HepG2 (cell line): Measurements from ENCODE around the gene GTSF1L. TPM values are rescaled to one million over a fixed set of nuclear protein-coding genes. Genes with fewer than 3 reads are reported as not detected.
A peak's percentile ranks its signal among the peaks of the same experiment; 100 is the strongest.

Source experiments
- ATAC-seq: fragments of 200-7000 bp; cut with Tn5 transposase; 3 replicates; pipeline ENCODE4 v1.9.1; 2020; ENCODE audit warnings: mild to moderate bottlenecking, moderate library complexity
- BruUV-seq: library from RNA; stranded (reverse); fragments of 400-500 nt; replicated peaks from 2 replicates; lab custom pipeline; 2021; lab: Mats Ljungman, UMichigan
- CTCF ChIA-PET: fragments of 300-600 bp; formaldehyde crosslinking; extraction: SDS; loops from one replicate; lab custom pipeline; 2021; ENCODE audit warnings: low total read pairs, inconsistent platforms, low intra/inter-chr PET ratio; lab: Yijun Ruan, JAX
- POLR2A ChIA-PET: fragments of 350-600 bp; sonication (Branson Sonifier 250); formaldehyde crosslinking; loops from one replicate; lab custom pipeline; 2020; ENCODE audit warnings: antibody characterized with exemption, inconsistent platforms; lab: Yijun Ruan, JAX
- DNase-seq: peaks from one replicate; pipeline ENCODE4 v3.0.0-alpha.2; 2015; ENCODE audit warnings: low spot score
- FAIRE-seq: peaks from 3 replicates; lab custom pipeline; 2011; peaks lifted over from hg19 to GRCh38; lab: Jason Lieb, UNC
- H2AFZ ChIP-seq: one replicate; pipeline ENCODE4 v1.6.1; 2011; ENCODE audit warnings: low read length, inconsistent platforms
- H3K27ac ChIP-seq: fragments of 300-600 bp; 3 replicates; pipeline ENCODE4 v1.8.0; 2011; ENCODE audit warnings: mixed run types, mild to moderate bottlenecking, mixed read lengths, low read length, inconsistent platforms; ENCODE audit not compliant: insufficient read depth; ENCODE audit errors: extremely low read length
- H3K27me3 ChIP-seq, 2 experiments: fragments of 200-600 bp in 1 of 2; 2 replicates in 1 of 2; 3 replicates in 1 of 2; pipeline versions ENCODE4 v1.6.0 to v1.8.0; 2011; ENCODE audit warnings: low read length in 2 of 2, mild to moderate bottlenecking in 2 of 2, moderate library complexity in 2 of 2, inconsistent platforms in 1 of 2; ENCODE audit not compliant: insufficient read depth in 2 of 2, control insufficient read depth in 1 of 2
- H3K36me3 ChIP-seq, 2 experiments: fragments of 200-600 bp in 1 of 2; replicated peaks in 1 of 2; 2 replicates in 1 of 2; 3 replicates in 1 of 2; pipeline versions ENCODE4 v1.5.1 to v1.8.0; 2011; ENCODE audit warnings: low read length in 2 of 2, inconsistent platforms in 1 of 2; ENCODE audit not compliant: insufficient read depth in 2 of 2, control insufficient read depth in 1 of 2
- H3K4me1 ChIP-seq: 2 replicates; pipeline ENCODE4 v1.5.1; 2012; ENCODE audit warnings: low read length, inconsistent platforms; ENCODE audit not compliant: insufficient read depth
- H3K4me2 ChIP-seq: 2 replicates; pipeline ENCODE4 v1.6.0; 2011; ENCODE audit warnings: low read depth, low read length, inconsistent platforms
- H3K4me3 ChIP-seq, 3 experiments: fragments of 200-600 bp in 1 of 3; sonication (generic), shearing (Covaris generic) in 1 of 3; replicated peaks in 1 of 3; 2 replicates each; pipeline ENCODE4 v1.5.1; 2011 to 2016; ENCODE audit warnings: low read length in 3 of 3, inconsistent platforms in 2 of 3, low read depth in 2 of 3, mild to moderate bottlenecking in 2 of 3, control low read depth in 1 of 3, mixed read lengths in 1 of 3; ENCODE audit not compliant: insufficient read depth in 1 of 3
- H3K79me2 ChIP-seq: one replicate; pipeline ENCODE4 v1.6.1; 2011; ENCODE audit warnings: low read length, inconsistent platforms; ENCODE audit not compliant: insufficient read depth
- H3K9ac ChIP-seq: 2 replicates; pipeline ENCODE4 v1.6.0; 2011; ENCODE audit warnings: mild to moderate bottlenecking, low read depth, low read length, inconsistent platforms; ENCODE audit not compliant: insufficient read depth
- H3K9me3 ChIP-seq: 2 replicates; pipeline ENCODE4 v1.5.1; 2012; ENCODE audit warnings: mild to moderate bottlenecking, low read length
- H4K20me1 ChIP-seq: 2 replicates; pipeline ENCODE4 v1.6.0; 2011; ENCODE audit warnings: inconsistent platforms, mild to moderate bottlenecking, low read length, moderate library complexity; ENCODE audit not compliant: insufficient read depth
- ERF ChIP-seq: IDR thresholded peaks from 2 replicates; pipeline ENCODE4 v1.6.1; 2018; ENCODE audit warnings: missing biosample characterization, missing genetic modification reagents
- JARID2 ChIP-seq: sonication (generic); formaldehyde crosslinking; IDR thresholded peaks from 2 replicates; pipeline ENCODE4 v1.8.1; 2023; ENCODE audit warnings: missing genetic modification reagents, inconsistent platforms; ENCODE audit not compliant: insufficient replicate concordance
- KLF13 ChIP-seq: sonication (generic); formaldehyde crosslinking; IDR thresholded peaks from 2 replicates; pipeline ENCODE4 v1.4.0; 2020; ENCODE audit warnings: mild to moderate bottlenecking, missing genetic modification reagents
- ZNF556 ChIP-seq: sonication (generic); formaldehyde crosslinking; IDR thresholded peaks from 2 replicates; pipeline ENCODE4 v1.4.0; 2020; ENCODE audit warnings: mild to moderate bottlenecking, missing genetic modification reagents, borderline replicate concordance
- WGBS: methylation state at CpG from one replicate; pipeline ENCODE4 v1.1.6; 2017; ENCODE audit warnings: low lambda C conversion rate; 5-methylcytosine and 5-hydroxymethylcytosine counted together
- in situ Hi-C: cut with HindIII; loops from 2 replicates; pipeline ENCODE4 v1.10.0; 2017; ENCODE audit warnings: low pct_unique_long_range_greater_than_20kb; ENCODE audit not compliant: extremely low pct_ligation_motif_present
- intact Hi-C: fragments of 100-400 bp; cut with micrococcal nuclease; formaldehyde crosslinking; loops from one replicate; pipeline ENCODE4 v1.10.0; 2022; ENCODE audit not compliant: unreplicated experiment
- polyA plus RNA-seq, 8 experiments: library from polyadenylated mRNA; depleted of rRNA in 3 of 8; stranded (reverse) in 7 of 8; unstranded in 1 of 8; fragments of >200 nt; fragmentation: Illumina TruSeq in 4 of 8; extraction: Trizol in 4 of 8; gene quantifications; 2 replicates each; pipeline versions ENCODE4 v1.2.1 to v1.2.3, GENCODE V29; 2011 to 2016; ENCODE audit warnings: low read depth in 4 of 8, missing spikeins in 1 of 8, mixed read lengths in 1 of 8; ENCODE audit not compliant: insufficient read depth in 1 of 8
- total RNA-seq, 5 experiments: library from RNA; depleted of rRNA; stranded (reverse); fragments of >200 nt; fragmentation: Illumina TruSeq; extraction: Trizol; gene quantifications; 2 replicates each; pipeline ENCODE4 v1.2.3, GENCODE V29; 2016; ENCODE audit warnings: low read depth in 1 of 5
- TF ChIP-seq, protein P1 (sequence below), 2 experiments: fragments of 450-650 bp in 1 of 2; sonication (generic) in 1 of 2; formaldehyde crosslinking; IDR thresholded peaks; 2 replicates each; pipeline versions ENCODE4 v1.5.0 to v1.8.0; 2020 to 2022; ENCODE audit warnings: mild to moderate bottlenecking in 1 of 2, missing genetic modification reagents in 1 of 2
- TF ChIP-seq, protein P2 (sequence below): fragments of 450-650 bp; IDR thresholded peaks from 2 replicates; pipeline ENCODE4 v1.6.1; 2016
- TF ChIP-seq, protein P3 (sequence below): sonication (generic); formaldehyde crosslinking; IDR thresholded peaks from 2 replicates; pipeline ENCODE4 v1.4.0; 2020; ENCODE audit warnings: mild to moderate bottlenecking, missing genetic modification reagents
- TF ChIP-seq, protein P4 (sequence below): sonication (generic); formaldehyde crosslinking; IDR thresholded peaks from 2 replicates; pipeline ENCODE4 v1.4.0; 2020; ENCODE audit warnings: missing genetic modification reagents; ENCODE audit errors: not compliant biosample characterization
- TF ChIP-seq, protein P5 (sequence below): sonication (generic); formaldehyde crosslinking; IDR thresholded peaks from 2 replicates; pipeline ENCODE4 v1.8.1; 2023; ENCODE audit warnings: mild to moderate bottlenecking, missing genetic modification reagents

Gene GTSF1L
- total and polyA plus RNA-seq, 2 of the 13 experiments (the other 11 are each of a cell fraction or from before 2014, with no cell fraction given): not detected

DNA sequence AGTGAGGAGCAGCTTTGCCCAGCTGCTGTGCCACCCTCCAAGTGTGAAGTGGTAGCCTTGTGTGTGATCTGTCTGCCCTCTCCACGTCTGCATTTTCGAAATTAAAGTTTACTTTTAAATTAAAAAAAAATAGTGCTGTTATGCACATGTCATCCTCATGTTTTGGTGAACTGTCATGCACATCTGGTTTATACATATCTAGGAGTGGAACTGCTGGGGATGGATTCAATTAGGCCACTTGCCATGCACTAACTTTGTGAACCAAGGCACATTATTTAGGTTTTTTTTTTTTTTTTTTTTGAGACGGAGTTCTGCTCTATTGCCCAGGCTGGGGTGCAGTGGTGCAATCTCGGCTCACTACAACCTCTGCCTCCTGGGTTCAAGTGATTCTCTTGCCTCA, 3.6 kb downstream of the GTSF1L start:
- no peak for ATAC-seq
- no peak overlapping the region for H3K9ac ChIP-seq
- peaks cover 48% of the 10 kb centered on the region for H3K4me1 ChIP-seq
- CTCF ChIA-PET: no interaction called here
- no peak overlapping the region for H3K4me3 ChIP-seq
- H2AFZ ChIP-seq: no peak overlapping the region
- no TSS peak for BruUV-seq
- FAIRE-seq: no peak
- H3K27me3 ChIP-seq: peaks cover 0 to 15% of the 10 kb centered on the region in 2 experiments; a peak in 1 of 5 replicates
- TF ChIP-seq, protein P1, sequence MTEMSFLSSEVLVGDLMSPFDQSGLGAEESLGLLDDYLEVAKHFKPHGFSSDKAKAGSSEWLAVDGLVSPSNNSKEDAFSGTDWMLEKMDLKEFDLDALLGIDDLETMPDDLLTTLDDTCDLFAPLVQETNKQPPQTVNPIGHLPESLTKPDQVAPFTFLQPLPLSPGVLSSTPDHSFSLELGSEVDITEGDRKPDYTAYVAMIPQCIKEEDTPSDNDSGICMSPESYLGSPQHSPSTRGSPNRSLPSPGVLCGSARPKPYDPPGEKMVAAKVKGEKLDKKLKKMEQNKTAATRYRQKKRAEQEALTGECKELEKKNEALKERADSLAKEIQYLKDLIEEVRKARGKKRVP (CRISPR knock-in tag; IDR thresholded peaks at IDR 0.05): no peak
- TF ChIP-seq, protein P2, sequence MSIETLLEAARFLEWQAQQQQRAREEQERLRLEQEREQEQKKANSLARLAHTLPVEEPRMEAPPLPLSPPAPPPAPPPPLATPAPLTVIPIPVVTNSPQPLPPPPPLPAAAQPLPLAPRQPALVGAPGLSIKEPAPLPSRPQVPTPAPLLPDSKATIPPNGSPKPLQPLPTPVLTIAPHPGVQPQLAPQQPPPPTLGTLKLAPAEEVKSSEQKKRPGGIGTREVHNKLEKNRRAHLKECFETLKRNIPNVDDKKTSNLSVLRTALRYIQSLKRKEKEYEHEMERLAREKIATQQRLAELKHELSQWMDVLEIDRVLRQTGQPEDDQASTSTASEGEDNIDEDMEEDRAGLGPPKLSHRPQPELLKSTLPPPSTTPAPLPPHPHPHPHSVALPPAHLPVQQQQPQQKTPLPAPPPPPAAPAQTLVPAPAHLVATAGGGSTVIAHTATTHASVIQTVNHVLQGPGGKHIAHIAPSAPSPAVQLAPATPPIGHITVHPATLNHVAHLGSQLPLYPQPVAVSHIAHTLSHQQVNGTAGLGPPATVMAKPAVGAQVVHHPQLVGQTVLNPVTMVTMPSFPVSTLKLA: peak; percentile 45; the same call in 1 of the 2 replicates
- TF ChIP-seq, protein P3, sequence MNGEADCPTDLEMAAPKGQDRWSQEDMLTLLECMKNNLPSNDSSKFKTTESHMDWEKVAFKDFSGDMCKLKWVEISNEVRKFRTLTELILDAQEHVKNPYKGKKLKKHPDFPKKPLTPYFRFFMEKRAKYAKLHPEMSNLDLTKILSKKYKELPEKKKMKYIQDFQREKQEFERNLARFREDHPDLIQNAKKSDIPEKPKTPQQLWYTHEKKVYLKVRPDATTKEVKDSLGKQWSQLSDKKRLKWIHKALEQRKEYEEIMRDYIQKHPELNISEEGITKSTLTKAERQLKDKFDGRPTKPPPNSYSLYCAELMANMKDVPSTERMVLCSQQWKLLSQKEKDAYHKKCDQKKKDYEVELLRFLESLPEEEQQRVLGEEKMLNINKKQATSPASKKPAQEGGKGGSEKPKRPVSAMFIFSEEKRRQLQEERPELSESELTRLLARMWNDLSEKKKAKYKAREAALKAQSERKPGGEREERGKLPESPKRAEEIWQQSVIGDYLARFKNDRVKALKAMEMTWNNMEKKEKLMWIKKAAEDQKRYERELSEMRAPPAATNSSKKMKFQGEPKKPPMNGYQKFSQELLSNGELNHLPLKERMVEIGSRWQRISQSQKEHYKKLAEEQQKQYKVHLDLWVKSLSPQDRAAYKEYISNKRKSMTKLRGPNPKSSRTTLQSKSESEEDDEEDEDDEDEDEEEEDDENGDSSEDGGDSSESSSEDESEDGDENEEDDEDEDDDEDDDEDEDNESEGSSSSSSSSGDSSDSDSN (CRISPR knock-in tag): no peak
- TF ChIP-seq, protein P4, sequence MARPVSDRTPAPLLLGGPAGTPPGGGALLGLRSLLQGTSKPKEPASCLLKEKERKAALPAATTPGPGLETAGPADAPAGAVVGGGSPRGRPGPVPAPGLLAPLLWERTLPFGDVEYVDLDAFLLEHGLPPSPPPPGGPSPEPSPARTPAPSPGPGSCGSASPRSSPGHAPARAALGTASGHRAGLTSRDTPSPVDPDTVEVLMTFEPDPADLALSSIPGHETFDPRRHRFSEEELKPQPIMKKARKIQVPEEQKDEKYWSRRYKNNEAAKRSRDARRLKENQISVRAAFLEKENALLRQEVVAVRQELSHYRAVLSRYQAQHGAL: no peak
- no peak for TF ChIP-seq ZNF556 (CRISPR knock-in tag)
- TF ChIP-seq ERF (CRISPR knock-in tag): no peak
- no peak for TF ChIP-seq JARID2 (CRISPR knock-in tag)
- no peak for TF ChIP-seq KLF13
- TF ChIP-seq, protein P5, sequence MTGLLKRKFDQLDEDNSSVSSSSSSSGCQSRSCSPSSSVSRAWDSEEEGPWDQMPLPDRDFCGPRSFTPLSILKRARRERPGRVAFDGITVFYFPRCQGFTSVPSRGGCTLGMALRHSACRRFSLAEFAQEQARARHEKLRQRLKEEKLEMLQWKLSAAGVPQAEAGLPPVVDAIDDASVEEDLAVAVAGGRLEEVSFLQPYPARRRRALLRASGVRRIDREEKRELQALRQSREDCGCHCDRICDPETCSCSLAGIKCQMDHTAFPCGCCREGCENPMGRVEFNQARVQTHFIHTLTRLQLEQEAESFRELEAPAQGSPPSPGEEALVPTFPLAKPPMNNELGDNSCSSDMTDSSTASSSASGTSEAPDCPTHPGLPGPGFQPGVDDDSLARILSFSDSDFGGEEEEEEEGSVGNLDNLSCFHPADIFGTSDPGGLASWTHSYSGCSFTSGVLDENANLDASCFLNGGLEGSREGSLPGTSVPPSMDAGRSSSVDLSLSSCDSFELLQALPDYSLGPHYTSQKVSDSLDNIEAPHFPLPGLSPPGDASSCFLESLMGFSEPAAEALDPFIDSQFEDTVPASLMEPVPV: no peak
- TF ChIP-seq, all 625 proteins: peak for 1
- no peaks in the 10 kb centered on the region for H3K9me3 ChIP-seq
- no peaks in the 10 kb centered on the region for H3K36me3 ChIP-seq
- no peak overlapping the region for H3K27ac ChIP-seq
- no peak overlapping the region for H3K4me2 ChIP-seq
- no peaks in the 10 kb centered on the region for H4K20me1 ChIP-seq
- intact Hi-C loops: loop anchor here (10.0 kb wide), 1 partner anchor 482 kb away; no protein-coding TSS in a partner anchor
- POLR2A ChIA-PET: no interaction called here
- no peaks in the 10 kb centered on the region for H3K79me2 ChIP-seq
- 12% methylated on average over 4 of the region's 4 CpGs for WGBS
- in situ Hi-C loops: no loop called here
- DNase-seq: no peak
